Measurements from ENCODE around the gene NOSTRIN. TPM values are rescaled to one million over a fixed set of nuclear protein-coding genes. Genes with fewer than 3 reads are reported as not detected.

The NOSTRIN gene
- total RNA-seq, 1 experiment from 2014 or later: not detected

Other genes starting within 250 kb of the NOSTRIN start
- 49.0 and 53.0 TPM in 2 replicates for gene SPC25, start 87.8 kb downstream of the NOSTRIN start, total RNA-seq (2014; rRNA removed; shearing (Covaris generic))
- not detected in 2 replicates for gene G6PC2, start 98.7 kb downstream of the NOSTRIN start, total RNA-seq (2014; rRNA removed; shearing (Covaris generic))
- gene ABCB11, start 228.7 kb downstream of the NOSTRIN start, total RNA-seq (2014; rRNA removed; shearing (Covaris generic)): not detected in 2 replicates